SK-N-MC (cell line): Measurements from ENCODE around the gene SPRED1.

Experiments used
- EZH2 ChIP-seq: fragments of 200-600 bp; sonication (generic); IDR thresholded peaks from one replicate; pipeline ENCODE4 v1.6.1; 2017; ENCODE audit warnings: antibody characterized with exemption
- FOXP2 ChIP-seq: optimal IDR thresholded peaks from 2 replicates; pipeline ENCODE3; 2011; ENCODE audit warnings: mild to moderate bottlenecking, moderate library complexity; ENCODE audit not compliant: insufficient read depth; ENCODE audit errors: extremely low read length, control extremely low read depth
- POLR2AphosphoS5 ChIP-seq: IDR thresholded peaks from 2 replicates; pipeline ENCODE4 v1.6.1; 2012; ENCODE audit warnings: mild to moderate bottlenecking, low read depth, low read length, borderline replicate concordance

DNA sequence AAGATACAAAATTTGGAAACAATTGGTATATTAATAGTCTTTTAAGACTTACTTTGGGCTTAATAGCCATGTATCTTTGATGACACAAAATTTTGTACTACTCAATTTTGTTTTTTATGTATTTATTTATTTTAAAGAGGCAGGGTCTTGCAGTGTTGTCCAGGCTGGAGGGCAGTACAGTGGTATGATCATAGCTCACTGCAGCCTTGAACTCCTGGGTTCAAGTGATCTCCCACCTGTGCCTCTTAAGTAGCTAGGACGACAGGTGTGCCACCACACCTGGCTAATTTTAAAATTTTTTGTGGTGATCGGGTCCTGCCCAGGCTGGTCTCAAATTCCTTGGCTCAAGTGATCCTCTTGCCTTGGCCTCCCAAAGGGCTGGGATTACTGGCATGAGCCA, 6.5 kb downstream of the SPRED1 start:
- TF ChIP-seq EZH2: no peak
- no peak for TF ChIP-seq POLR2AphosphoS5
- no peak for TF ChIP-seq FOXP2
